Right lobe of liver (tissue), 6 donors: ENCODE measurements around the gene EHD4. TPM values are rescaled to one million over a fixed set of nuclear protein-coding genes. Genes with fewer than 3 reads are reported as not detected.
A peak's percentile ranks its signal among the peaks of the same experiment; 100 is the strongest.

ENCODE experiments used
- ATAC-seq, 4 donors: fragments of 200-7000 bp; cut with Tn5 transposase; one replicate each; pipeline ENCODE4 v1.9.1; 2020; ENCODE audit warnings: mild to moderate bottlenecking in 4 of 4, moderate library complexity in 4 of 4
- DNase-seq, 3 donors: peaks; one replicate each; pipeline ENCODE4 v3.0.0-alpha.2; 2020
- H3K27ac ChIP-seq, 3 donors: fragments of 200-600 bp; one replicate each; pipeline ENCODE4 v1.8.0; 2022
- H3K27me3 ChIP-seq, 2 donors: fragments of 200-600 bp; one replicate each; pipeline ENCODE4 v1.8.0; 2022
- H3K36me3 ChIP-seq, 4 donors: fragments of 200-600 bp; sonication (generic) in 1 of 4; one replicate each; pipeline versions ENCODE4 v1.5.1 to v1.8.0; 2017 to 2022; ENCODE audit warnings: control low read depth in 1 of 4
- H3K4me1 ChIP-seq, 4 donors: fragments of 200-600 bp; sonication (generic) in 1 of 4; one replicate each; pipeline versions ENCODE4 v1.5.1 to v1.8.0; 2017 to 2022; ENCODE audit warnings: control low read depth in 1 of 4
- H3K4me3 ChIP-seq, 3 donors: fragments of 200-600 bp; one replicate each; pipeline ENCODE4 v1.8.0; 2022
- H3K9me3 ChIP-seq, 4 donors: fragments of 200-600 bp; sonication (generic) in 1 of 4; one replicate each; pipeline versions ENCODE4 v1.5.1 to v1.8.0; 2017 to 2022; ENCODE audit warnings: control low read depth in 1 of 4
- CTCF ChIP-seq, 4 donors: fragments of 200-600 bp in 3 of 4; fragments of 450-650 bp in 1 of 4; IDR thresholded peaks; one replicate each; pipeline versions ENCODE4 v1.5.1 to v1.8.0; 2016 to 2022; ENCODE audit warnings: antibody characterized with exemption in 4 of 4, mild to moderate bottlenecking in 2 of 4
- POLR2A ChIP-seq: fragments of 450-650 bp; IDR thresholded peaks from one replicate; pipeline ENCODE4 v1.6.1; 2017; ENCODE audit warnings: antibody characterized with exemption, mild to moderate bottlenecking
- WGBS: methylation state at CpG from one replicate; pipeline ENCODE4 v1.1.6; 2018; ENCODE audit warnings: low coverage, low lambda C conversion rate; ENCODE audit not compliant: insufficient coverage; ENCODE audit errors: missing lambda C conversion rate; 5-methylcytosine and 5-hydroxymethylcytosine counted together
- intact Hi-C, 2 donors: fragments of 100-400 bp; cut with DNase I; formaldehyde crosslinking; loops; one replicate each; pipeline versions ENCODE4 v1.11.2 to v1.14.1; 2022
- total RNA-seq, 6 experiments: library from RNA; depleted of rRNA in 2 of 6; stranded (reverse); fragments of >200 nt in 2 of 6; fragmentation: NEBNext Ultra II Directional in 3 of 6; extraction: Animal tissue kit (Norgen Biotek cat#: 25700) in 3 of 6; gene quantifications; one replicate each; pipeline versions ENCODE4 v1.1.0 to v1.2.4, GENCODE V29; 2016 to 2023
- donor health status: DM: no; HTN: yes; CAD: no.
- donor health status: DM: no; HTN: no; CAD: no.
- donor health status: DM: no; HTN: no; CAD: no.
- donor health status: DM: no; HTN: yes; CAD: no.
- donor health status: DM: no; HTN: yes; CAD: no.

EHD4 gene
- total RNA-seq, 6 experiments from 2014 or later, result 4.7 to 21.5 (median 11.1) TPM

- intact Hi-C loops, result no loop called here
- no peaks in the 10 kb centered on the region for H3K36me3 ChIP-seq
- DNase-seq, result peak in 2 of 3 donors; percentile 20 to 27
These were observed 10.9 kb upstream of the EHD4 start for GRCh38 chr15:41983221-41983620.

GRCh38 chr15:41982133-41982930 is 10.0 kb upstream of the EHD4 start:
- 56% methylated on average over 4 of the region's 10 CpGs for WGBS
- TF ChIP-seq POLR2A, result no peak
- no peak for TF ChIP-seq CTCF (IDR thresholded peaks at IDR 0.05)
- Histone ChIP-seq H3K27ac (no peak overlapping the region), H3K4me3 (no peak overlapping the region), H3K4me1 (no peaks in the 10 kb centered on the region), H3K9me3 (no peaks in the 10 kb centered on the region), H3K36me3 (no peaks in the 10 kb centered on the region), H3K27me3 (no peaks in the 10 kb centered on the region)
- peak in 3 of 4 donors; percentile 13 to 34 (median 33) for ATAC-seq
- intact Hi-C loops, result no loop called here
- peak in 2 of 3 donors; percentile 22 to 33 for DNase-seq

More at GRCh38 chr15:41983221-41983620, 10.9 kb upstream of the EHD4 start:
- no peaks in the 10 kb centered on the region for H3K9me3 ChIP-seq
- no peak for TF ChIP-seq POLR2A
- no peak for TF ChIP-seq CTCF (IDR thresholded peaks at IDR 0.05)
- H3K4me1 ChIP-seq, result no peaks in the 10 kb centered on the region
- H3K4me3 ChIP-seq, result no peak overlapping the region
- ATAC-seq, result no peak
- H3K27ac ChIP-seq, result no peak overlapping the region
- WGBS, result 90% methylated on average over 4 of the region's 7 CpGs
- no peaks in the 10 kb centered on the region for H3K27me3 ChIP-seq

GRCh38 chr15:41981371-41982132 is 9.2 kb upstream of the EHD4 start:
- Histone ChIP-seq H3K27me3 (no peaks in the 10 kb centered on the region), H3K4me3 (no peak overlapping the region), H3K9me3 (no peaks in the 10 kb centered on the region), H3K4me1 (no peaks in the 10 kb centered on the region), H3K36me3 (no peaks in the 10 kb centered on the region), H3K27ac (no peak overlapping the region)
- intact Hi-C loops, result no loop called here
- DNase-seq (peak in 1 of 3 donors; percentile 23), ATAC-seq (no peak)
- TF ChIP-seq CTCF (IDR thresholded peaks at IDR 0.05) (no peak), POLR2A (no peak)
- 80% methylated on average over 5 of the region's 10 CpGs for WGBS

- WGBS, result 54% methylated on average over 5 of the region's 7 CpGs
- H3K36me3 ChIP-seq, result no peaks in the 10 kb centered on the region
- TF ChIP-seq POLR2A (no peak), CTCF (IDR thresholded peaks at IDR 0.05) (no peak)
- H3K4me1 ChIP-seq, result no peaks in the 10 kb centered on the region
- ATAC-seq (peak in 2 of 4 donors; percentile 10 to 11), DNase-seq (peak in 1 of 3 donors; percentile 41)
- H3K9me3 ChIP-seq, result no peaks in the 10 kb centered on the region
- H3K27ac ChIP-seq, result no peak overlapping the region
- no peak overlapping the region for H3K4me3 ChIP-seq
- intact Hi-C loops, result no loop called here
- no peaks in the 10 kb centered on the region for H3K27me3 ChIP-seq
These were observed 8.4 kb upstream of the EHD4 start for GRCh38 chr15:41980654-41981323.
